ENCODE measurements around the gene MAPK7. TPM values are rescaled to one million over a fixed set of nuclear protein-coding genes. Genes with fewer than 3 reads are reported as not detected.

MAPK7 gene
- total RNA-seq, 1 experiment from 2014 or later: 40.0 TPM

DNA sequence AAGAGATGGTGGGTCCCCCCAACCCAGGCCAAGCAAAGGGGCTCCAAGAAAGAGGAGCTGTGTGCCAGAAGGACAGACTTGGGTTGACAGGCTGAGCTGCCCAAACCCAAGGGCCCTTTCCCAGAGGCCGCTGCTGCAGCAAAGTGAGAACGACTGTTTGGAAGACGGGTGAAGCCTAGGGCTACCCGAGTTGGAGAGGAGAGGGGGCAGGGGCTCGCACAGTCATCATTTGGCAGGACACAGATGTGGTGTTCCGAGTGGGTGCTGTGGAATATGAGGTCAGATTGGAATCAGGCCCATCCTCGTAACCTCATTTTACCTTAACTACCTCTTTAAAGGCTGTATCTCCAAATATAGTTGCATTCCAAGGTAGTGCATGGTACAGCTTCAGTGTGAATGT, 14.0 kb downstream of the MAPK7 start:
- ChIA-PET POLR2A (ENCODE audit: low non-redundant PET) (no interaction called here), CTCF (no interaction called here)
- Histone ChIP-seq H3K36me3 (ENCODE audit: insufficient read depth, low read length, poor library complexity, severe bottlenecking) (no peaks in the 10 kb centered on the region), H3K27me3 (replicated peaks; ENCODE audit: insufficient read depth, low read depth, low read length, poor library complexity) (no peaks in the 10 kb centered on the region), H3K27ac (ENCODE audit: low read depth, low read length, poor library complexity, severe bottlenecking) (no peak overlapping the region), H3K4me3 (ENCODE audit: low read depth, low read length, poor library complexity, severe bottlenecking) (no peak overlapping the region), H3K9me3 (ENCODE audit: low read depth, low read length, poor library complexity, severe bottlenecking) (no peaks in the 10 kb centered on the region), H3K4me1 (ENCODE audit: insufficient read depth, low read length, poor library complexity, severe bottlenecking) (peaks cover 29% of the 10 kb centered on the region)
- intact Hi-C loops (cut with micrococcal nuclease; ENCODE audit: unreplicated experiment): no loop called here
- BruUV-seq (replicated peaks): no TSS peak
- no peak for DNase-seq (ENCODE audit: low spot score)
- TF ChIP-seq EZH2 (IDR thresholded peaks at IDR 0.05; ENCODE audit: borderline replicate concordance, low read depth, low read length, poor library complexity, severe bottlenecking): no peak
- TF ChIP-seq, protein P1, sequence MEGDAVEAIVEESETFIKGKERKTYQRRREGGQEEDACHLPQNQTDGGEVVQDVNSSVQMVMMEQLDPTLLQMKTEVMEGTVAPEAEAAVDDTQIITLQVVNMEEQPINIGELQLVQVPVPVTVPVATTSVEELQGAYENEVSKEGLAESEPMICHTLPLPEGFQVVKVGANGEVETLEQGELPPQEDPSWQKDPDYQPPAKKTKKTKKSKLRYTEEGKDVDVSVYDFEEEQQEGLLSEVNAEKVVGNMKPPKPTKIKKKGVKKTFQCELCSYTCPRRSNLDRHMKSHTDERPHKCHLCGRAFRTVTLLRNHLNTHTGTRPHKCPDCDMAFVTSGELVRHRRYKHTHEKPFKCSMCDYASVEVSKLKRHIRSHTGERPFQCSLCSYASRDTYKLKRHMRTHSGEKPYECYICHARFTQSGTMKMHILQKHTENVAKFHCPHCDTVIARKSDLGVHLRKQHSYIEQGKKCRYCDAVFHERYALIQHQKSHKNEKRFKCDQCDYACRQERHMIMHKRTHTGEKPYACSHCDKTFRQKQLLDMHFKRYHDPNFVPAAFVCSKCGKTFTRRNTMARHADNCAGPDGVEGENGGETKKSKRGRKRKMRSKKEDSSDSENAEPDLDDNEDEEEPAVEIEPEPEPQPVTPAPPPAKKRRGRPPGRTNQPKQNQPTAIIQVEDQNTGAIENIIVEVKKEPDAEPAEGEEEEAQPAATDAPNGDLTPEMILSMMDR (conservative IDR thresholded peaks at IDR 0.05; ENCODE audit: low read depth, low read length): no peak

DNA sequence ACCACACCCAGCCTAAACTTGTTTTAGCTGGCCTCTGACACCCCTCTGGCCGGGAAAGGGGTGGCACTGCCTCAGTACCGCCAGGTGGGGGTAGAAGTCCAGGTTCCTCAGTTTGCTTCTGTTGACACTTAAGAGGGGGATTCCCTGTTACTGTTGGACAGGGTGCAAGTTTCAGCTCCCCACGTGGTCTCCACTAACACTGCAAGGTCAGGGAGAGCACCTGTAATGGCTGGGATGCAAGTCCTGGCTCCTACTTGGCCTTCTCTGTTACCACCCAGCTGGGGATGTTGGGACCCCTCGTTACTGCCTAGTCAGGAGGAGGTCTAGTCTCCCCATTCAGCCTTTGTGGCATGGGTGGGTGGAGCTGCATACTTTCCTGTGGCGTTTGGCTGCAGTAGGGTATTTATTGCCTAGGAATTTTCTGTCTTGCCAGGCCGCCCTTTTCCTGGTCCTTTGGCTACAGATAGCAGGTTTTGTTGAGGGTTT, 19.3 kb downstream of the MAPK7 start:
- intact Hi-C loops (cut with micrococcal nuclease; ENCODE audit: unreplicated experiment): no loop called here
- no TSS peak for BruUV-seq (replicated peaks)
- Histone ChIP-seq H3K9me3 (ENCODE audit: low read depth, low read length, poor library complexity, severe bottlenecking) (no peaks in the 10 kb centered on the region), H3K36me3 (ENCODE audit: insufficient read depth, low read length, poor library complexity, severe bottlenecking) (no peaks in the 10 kb centered on the region), H3K27me3 (replicated peaks; ENCODE audit: insufficient read depth, low read depth, low read length, poor library complexity) (no peaks in the 10 kb centered on the region), H3K4me1 (ENCODE audit: insufficient read depth, low read length, poor library complexity, severe bottlenecking) (peaks cover 23% of the 10 kb centered on the region), H3K27ac (ENCODE audit: low read depth, low read length, poor library complexity, severe bottlenecking) (no peak overlapping the region), H3K4me3 (ENCODE audit: low read depth, low read length, poor library complexity, severe bottlenecking) (no peak overlapping the region)
- ChIA-PET POLR2A (ENCODE audit: low non-redundant PET) (no interaction called here), CTCF (no interaction called here)
- DNase-seq (ENCODE audit: low spot score): no peak
- TF ChIP-seq EZH2 (IDR thresholded peaks at IDR 0.05; ENCODE audit: borderline replicate concordance, low read depth, low read length, poor library complexity, severe bottlenecking): no peak
- TF ChIP-seq, protein P1 (conservative IDR thresholded peaks at IDR 0.05; ENCODE audit: low read depth, low read length): no peak

DNA sequence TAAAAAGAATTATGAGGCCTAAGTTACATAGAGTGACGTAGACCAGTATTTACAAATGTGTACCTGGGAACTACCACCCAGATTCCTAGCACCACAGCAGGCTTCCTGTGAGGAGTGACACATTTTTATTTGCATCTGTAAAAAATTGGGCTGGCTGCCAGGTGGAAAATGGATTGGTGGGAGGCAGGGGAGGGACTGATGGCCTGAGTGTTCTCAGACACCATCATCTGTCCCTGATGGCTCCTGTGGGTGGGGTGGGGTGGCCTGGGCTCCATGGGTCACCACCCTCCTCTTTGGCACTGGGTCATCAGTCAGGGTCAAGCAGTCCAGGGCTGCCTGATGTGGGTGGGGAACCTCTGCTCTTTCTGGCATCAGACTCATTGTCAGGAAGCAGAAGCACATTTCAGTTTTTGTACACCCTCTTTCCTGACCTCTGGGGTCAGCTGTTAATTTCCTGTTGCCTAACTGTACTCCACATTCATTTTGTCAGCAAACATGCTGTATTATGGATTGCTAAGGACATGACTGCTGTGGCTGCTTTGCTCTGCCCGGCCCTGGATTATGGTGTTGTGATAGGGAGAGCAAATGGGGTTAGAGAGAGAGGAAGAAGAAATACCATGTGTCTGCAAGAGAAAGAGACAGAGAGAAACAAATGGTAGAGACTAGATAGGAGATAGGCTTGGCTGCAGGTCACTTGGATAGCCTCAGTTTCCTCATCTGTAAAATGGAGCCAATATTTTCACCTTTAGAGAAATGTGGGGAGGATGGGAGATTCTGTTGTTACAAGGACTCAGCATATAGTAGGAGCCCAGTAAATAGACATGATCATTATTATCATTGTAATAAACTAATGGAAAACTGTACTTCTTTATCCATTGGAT, 20.2 kb downstream of the MAPK7 start:
- TF ChIP-seq EZH2 (IDR thresholded peaks at IDR 0.05; ENCODE audit: borderline replicate concordance, low read depth, low read length, poor library complexity, severe bottlenecking): no peak
- TF ChIP-seq, protein P1 (conservative IDR thresholded peaks at IDR 0.05; ENCODE audit: low read depth, low read length): no peak
- Histone ChIP-seq H3K27me3 (replicated peaks; ENCODE audit: insufficient read depth, low read depth, low read length, poor library complexity) (no peaks in the 10 kb centered on the region), H3K4me3 (ENCODE audit: low read depth, low read length, poor library complexity, severe bottlenecking) (no peak overlapping the region), H3K27ac (ENCODE audit: low read depth, low read length, poor library complexity, severe bottlenecking) (peak overlapping the region; percentile 11), H3K36me3 (ENCODE audit: insufficient read depth, low read length, poor library complexity, severe bottlenecking) (no peaks in the 10 kb centered on the region), H3K4me1 (ENCODE audit: insufficient read depth, low read length, poor library complexity, severe bottlenecking) (peaks cover 24% of the 10 kb centered on the region), H3K9me3 (ENCODE audit: low read depth, low read length, poor library complexity, severe bottlenecking) (no peaks in the 10 kb centered on the region)
- POLR2A ChIA-PET (ENCODE audit: low non-redundant PET): no interaction called here
- DNase-seq (ENCODE audit: low spot score): peak; percentile 56
- no TSS peak for BruUV-seq (replicated peaks)
- CTCF ChIA-PET: no interaction called here
- intact Hi-C loops (cut with micrococcal nuclease; ENCODE audit: unreplicated experiment): no loop called here
